GM23248 (cell line): ENCODE results near the gene CAPN11.

Experiments used
- EZH2 ChIP-seq: fragments of 200-600 bp; sonication (generic); IDR thresholded peaks from 2 replicates; pipeline ENCODE4 v1.6.1; 2018; ENCODE audit warnings: antibody characterized with exemption, mild to moderate bottlenecking; ENCODE audit not compliant: insufficient read depth, poor library complexity, severe bottlenecking
- EZH2phosphoT487 ChIP-seq: fragments of 200-600 bp; sonication (generic); IDR thresholded peaks from 2 replicates; pipeline ENCODE4 v1.6.1; 2018; ENCODE audit warnings: antibody characterized with exemption, moderate library complexity, mild to moderate bottlenecking, low read depth; ENCODE audit not compliant: insufficient read depth

- no peak for TF ChIP-seq EZH2phosphoT487
- TF ChIP-seq EZH2, result no peak
Measured at GRCh38 chr6:44222486-44223318, 64.1 kb downstream of the CAPN11 start.
